NCI-H1092 treated with DMSO at 0.1 percent for 48 hours (cell line): ENCODE measurements around the gene SALL2.

Experiments used
- DNase-seq: peaks from one replicate; lab custom pipeline; 2025; lab: John Stamatoyannopoulos, UW

SALL2 gene

GRCh38 chr14:21494902-21495762 is 31.0 kb downstream of the SALL2 start:
- no peak for DNase-seq

DNA sequence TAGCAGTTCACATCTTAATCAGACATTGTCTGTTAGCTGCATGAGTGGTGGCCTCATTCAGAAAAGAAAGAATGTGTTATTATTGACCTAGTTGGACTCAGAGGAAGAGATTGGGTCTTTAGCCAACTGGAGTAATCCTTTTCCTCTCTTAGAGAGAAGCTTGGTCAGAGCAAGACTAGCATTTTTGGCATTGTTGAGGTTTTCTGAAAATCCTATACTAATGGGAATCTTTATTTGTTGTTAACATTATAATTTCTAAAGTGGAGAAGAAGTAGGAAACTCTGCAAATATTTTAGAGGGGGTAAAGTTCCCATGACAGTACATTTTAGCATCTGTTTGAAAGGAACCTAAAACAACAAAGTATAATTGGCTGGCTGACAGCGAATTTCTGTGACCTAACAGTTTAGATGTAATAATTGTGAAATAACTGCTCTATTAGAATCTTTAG is 39.5 kb downstream of the SALL2 start:
- no peak for DNase-seq

- peak; percentile 100 for DNase-seq
These were observed 49.0 kb downstream of the SALL2 start, which contains the start of the genes RAB2B and TOX4 for GRCh38 chr14:21476925-21477681. RAB2B (minus strand) TSS chr14:21476959; CDS start chr14:21476872, 87 bp downstream. TOX4 (plus strand) TSS chr14:21477195; CDS start chr14:21477279, 84 bp downstream.

DNA sequence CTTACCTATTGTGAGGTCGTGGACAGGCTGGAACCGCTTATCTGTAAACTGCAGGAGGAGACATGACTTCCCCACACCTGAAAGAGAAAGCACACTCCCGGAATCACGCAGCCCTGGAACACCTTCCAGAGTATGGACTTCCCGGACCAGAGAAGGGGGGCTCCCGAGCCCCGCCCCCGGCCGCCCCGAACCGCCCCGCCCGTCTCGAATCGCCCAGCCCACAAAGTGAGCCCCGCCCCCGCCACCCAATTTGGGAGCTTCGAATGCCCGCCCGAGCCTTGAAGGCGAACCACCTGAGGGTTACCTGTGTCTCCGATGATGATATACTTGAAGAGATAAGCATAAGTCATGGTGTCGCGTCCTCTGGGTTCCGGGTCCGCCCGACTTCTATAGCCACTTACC is 49.6 kb downstream of the SALL2 start:
- no peak for DNase-seq

DNA sequence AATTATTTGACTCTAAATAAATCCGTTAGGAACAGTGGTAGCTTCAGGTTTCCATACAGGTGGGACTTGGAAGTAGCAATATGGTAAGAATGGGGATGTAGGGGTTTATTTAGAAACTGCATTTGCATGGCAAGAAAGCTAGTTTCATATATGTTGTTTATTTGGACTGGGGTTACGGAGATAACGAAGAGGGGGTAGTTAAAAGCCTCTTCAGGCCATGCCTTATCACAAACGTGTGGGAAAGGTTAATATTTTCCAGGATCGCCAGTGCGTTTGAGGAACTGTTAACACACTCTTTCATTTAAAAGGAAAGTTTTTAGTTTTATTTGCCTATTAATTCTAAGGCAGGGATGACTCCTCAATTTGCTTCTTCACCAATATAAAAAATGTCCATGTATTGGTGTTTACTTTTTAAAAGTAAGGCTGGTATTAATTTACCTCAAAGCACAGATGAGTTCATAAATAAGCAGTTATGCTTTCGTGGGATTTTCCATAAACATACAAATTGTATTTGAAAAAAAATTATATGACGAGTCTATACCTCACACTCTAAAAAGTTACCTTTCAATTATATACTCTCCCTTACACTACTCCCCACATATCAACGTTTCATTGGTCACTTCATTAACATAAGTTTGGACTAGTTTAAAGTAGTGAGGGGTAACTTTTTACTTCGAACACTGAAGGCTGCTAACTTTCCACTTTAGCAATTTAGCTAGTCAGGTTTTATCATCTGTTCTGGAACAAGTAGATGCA is 50.2 kb downstream of the SALL2 start:
- peak; percentile 57 for DNase-seq
